ENCODE data around the gene TUBA4A. TPM values are rescaled to one million over a fixed set of nuclear protein-coding genes. Genes with fewer than 3 reads are reported as not detected.
A peak's percentile ranks its signal among the peaks of the same experiment; 100 is the strongest.

TUBA4A gene
- total RNA-seq, 1 donor from 2014 or later: 0.14 TPM

- Mint-ChIP-seq H3K4me3 (no peak overlapping the region), H3K27me3 (ENCODE audit: low read depth) (no peaks in the 10 kb centered on the region), H3K9me3 (no peaks in the 10 kb centered on the region), H3K36me3 (ENCODE audit: low read depth) (peaks cover 6% of the 10 kb centered on the region), H3K4me1 (peaks cover 17% of the 10 kb centered on the region), H3K27ac (ENCODE audit: unreplicated experiment) (no peak overlapping the region)
- TF ChIP-seq CTCF (conservative IDR thresholded peaks at IDR 0.05): no peak
- no peak for DNase-seq (ENCODE audit: low read depth, low spot score)
These were observed 40.7 kb downstream of the TUBA4A start for GRCh38 chr2:219213026-219213415.

- Mint-ChIP-seq H3K9me3 (no peaks in the 10 kb centered on the region), H3K4me1 (peaks cover 21% of the 10 kb centered on the region), H3K27ac (ENCODE audit: unreplicated experiment) (no peak overlapping the region), H3K4me3 (peak overlapping the region; percentile 62), H3K27me3 (ENCODE audit: low read depth) (peaks cover 3% of the 10 kb centered on the region), H3K36me3 (ENCODE audit: low read depth) (peaks cover 4% of the 10 kb centered on the region)
- no peak for DNase-seq (ENCODE audit: low read depth, low spot score)
- TF ChIP-seq CTCF (conservative IDR thresholded peaks at IDR 0.05): no peak
These were observed 42.8 kb downstream of the TUBA4A start for GRCh38 chr2:219210886-219211362.

GRCh38 chr2:219210196-219210885 lies 43.4 kb downstream of the TUBA4A start:
- H3K36me3 Mint-ChIP-seq (ENCODE audit: low read depth): peaks cover 4% of the 10 kb centered on the region
- no peak for TF ChIP-seq CTCF (conservative IDR thresholded peaks at IDR 0.05)
- no peak overlapping the region for H3K4me3 Mint-ChIP-seq
- H3K27me3 Mint-ChIP-seq (ENCODE audit: low read depth): peaks cover 3% of the 10 kb centered on the region
- H3K27ac Mint-ChIP-seq (ENCODE audit: unreplicated experiment): peak overlapping the region; percentile 92
- H3K9me3 Mint-ChIP-seq: no peaks in the 10 kb centered on the region
- DNase-seq (ENCODE audit: low read depth, low spot score): no peak
- peaks cover 21% of the 10 kb centered on the region for H3K4me1 Mint-ChIP-seq

- Mint-ChIP-seq H3K4me3 (peak overlapping the region; percentile 80), H3K27me3 (ENCODE audit: low read depth) (peaks cover 3% of the 10 kb centered on the region), H3K9me3 (peaks cover under 1% of the 10 kb centered on the region), H3K36me3 (ENCODE audit: low read depth) (peaks cover 4% of the 10 kb centered on the region), H3K27ac (ENCODE audit: unreplicated experiment) (peak overlapping the region; percentile 92), H3K4me1 (peaks cover 21% of the 10 kb centered on the region)
- no peak for DNase-seq (ENCODE audit: low read depth, low spot score)
- no peak for TF ChIP-seq CTCF (conservative IDR thresholded peaks at IDR 0.05)
These were observed 44.2 kb downstream of the TUBA4A start for GRCh38 chr2:219209236-219210195.

GRCh38 chr2:219207884-219208740 lies 45.6 kb downstream of the TUBA4A start:
- Mint-ChIP-seq H3K36me3 (ENCODE audit: low read depth) (peaks cover 4% of the 10 kb centered on the region), H3K27ac (ENCODE audit: unreplicated experiment) (peak overlapping the region; percentile 92), H3K27me3 (ENCODE audit: low read depth) (peaks cover 3% of the 10 kb centered on the region), H3K4me1 (peaks cover 21% of the 10 kb centered on the region), H3K4me3 (peak overlapping the region; percentile 92), H3K9me3 (peaks cover 2% of the 10 kb centered on the region)
- no peak for TF ChIP-seq CTCF (conservative IDR thresholded peaks at IDR 0.05)
- DNase-seq (ENCODE audit: low read depth, low spot score): no peak

Data from neural crest cell (in vitro differentiated cells).